IPS-20b (cell line): ENCODE data around the gene LAPTM5.

Source experiments
- H3K27ac ChIP-seq: one replicate; pipeline ENCODE4 v1.5.1; 2013; ENCODE audit warnings: low read length
- H3K27me3 ChIP-seq: 2 replicates; pipeline ENCODE4 v1.6.1; 2013; ENCODE audit warnings: mild to moderate bottlenecking, low read length, inconsistent platforms; ENCODE audit not compliant: insufficient read depth
- H3K36me3 ChIP-seq: 2 replicates; pipeline ENCODE4 v1.6.1; 2013; ENCODE audit warnings: low read depth, mild to moderate bottlenecking, inconsistent platforms, low read length, moderate library complexity; ENCODE audit not compliant: insufficient read depth
- H3K4me1 ChIP-seq: 2 replicates; pipeline ENCODE4 v1.6.1; 2013; ENCODE audit warnings: mild to moderate bottlenecking, control low read depth, inconsistent platforms, low read length, moderate library complexity; ENCODE audit not compliant: insufficient read depth
- H3K4me3 ChIP-seq: 2 replicates; pipeline ENCODE4 v1.5.1; 2013; ENCODE audit warnings: mild to moderate bottlenecking, low read length, inconsistent platforms
- H3K9ac ChIP-seq: 2 replicates; pipeline ENCODE4 v1.6.1; 2013; ENCODE audit warnings: low read depth, mild to moderate bottlenecking, inconsistent platforms, low read length, moderate library complexity
- H3K9me3 ChIP-seq: 2 replicates; pipeline ENCODE4 v1.6.1; 2013; ENCODE audit warnings: mild to moderate bottlenecking, low read depth, low read length, inconsistent platforms; ENCODE audit not compliant: insufficient read depth

The LAPTM5 gene

DNA sequence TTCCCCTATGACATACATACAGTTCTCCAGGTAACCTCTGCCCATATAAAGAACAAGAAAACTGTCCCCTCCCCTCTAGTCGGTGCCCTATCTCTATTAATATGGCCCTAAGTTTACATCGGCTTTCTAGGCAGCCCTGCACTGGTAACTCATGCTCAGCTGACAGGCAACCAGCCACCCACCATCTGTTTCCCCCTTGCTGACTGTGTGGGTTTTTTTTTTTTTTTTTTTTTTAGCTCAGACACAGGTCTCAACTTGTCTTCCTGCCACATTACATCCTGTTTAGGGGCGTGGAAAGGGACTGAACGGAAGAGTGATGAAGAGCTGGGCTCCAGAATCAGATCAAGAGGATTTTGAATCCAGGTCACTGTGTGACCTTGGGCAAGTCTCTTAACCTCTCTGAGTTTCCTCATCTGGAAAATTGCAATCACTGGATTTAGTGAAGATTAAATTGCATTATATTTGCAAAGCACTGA is 14.0 kb downstream of the LAPTM5 start:
- no peaks in the 10 kb centered on the region for H3K36me3 ChIP-seq
- no peaks in the 10 kb centered on the region for H3K4me1 ChIP-seq

GRCh38 chr1:30742963-30743559 is 14.5 kb downstream of the LAPTM5 start:
- Histone ChIP-seq H3K4me1 (no peaks in the 10 kb centered on the region), H3K36me3 (no peaks in the 10 kb centered on the region)

More for the DNA sequence above, 14.0 kb downstream of the LAPTM5 start:
- Histone ChIP-seq H3K27me3 (no peaks in the 10 kb centered on the region), H3K27ac (no peak overlapping the region), H3K4me3 (no peak overlapping the region), H3K9ac (no peak overlapping the region), H3K9me3 (no peaks in the 10 kb centered on the region)

DNA sequence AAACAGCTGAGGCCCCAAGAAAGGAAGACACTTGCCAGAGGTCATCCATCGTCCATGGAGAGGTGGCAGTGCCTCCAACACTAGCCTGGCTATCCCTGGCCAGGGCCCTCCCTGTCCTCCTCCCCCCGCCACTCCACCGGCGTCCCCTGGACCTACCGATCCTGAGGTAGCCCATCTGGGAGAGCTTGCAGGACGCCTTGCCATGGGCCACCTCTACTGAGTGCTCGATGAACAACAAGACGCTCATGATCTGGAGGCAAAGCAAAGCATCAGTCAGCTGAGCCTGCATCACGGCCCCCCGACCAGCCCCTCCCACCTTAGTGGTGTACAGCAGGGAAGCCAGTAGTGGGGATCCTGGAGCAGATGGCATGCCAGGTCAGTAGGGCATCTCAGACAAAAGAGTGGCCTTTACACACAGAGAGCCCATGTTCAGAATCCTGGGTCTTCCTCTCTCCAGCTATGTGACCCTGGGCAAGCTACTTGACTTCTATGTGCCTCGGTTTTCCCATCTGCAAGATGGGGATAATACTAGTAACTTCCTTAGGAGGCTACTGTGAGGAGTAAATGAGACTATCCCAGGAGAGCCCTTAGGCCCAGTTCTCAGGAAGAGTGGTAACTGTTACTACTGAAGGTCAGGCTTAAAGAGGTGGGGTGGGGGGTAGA is 15.1 kb downstream of the LAPTM5 start:
- Histone ChIP-seq H3K4me1 (no peaks in the 10 kb centered on the region), H3K4me3 (no peak overlapping the region), H3K9ac (no peak overlapping the region), H3K27ac (no peak overlapping the region), H3K36me3 (no peaks in the 10 kb centered on the region), H3K9me3 (no peaks in the 10 kb centered on the region), H3K27me3 (no peaks in the 10 kb centered on the region)

More at GRCh38 chr1:30742963-30743559, 14.5 kb downstream of the LAPTM5 start:
- Histone ChIP-seq H3K27ac (no peak overlapping the region), H3K9ac (no peak overlapping the region), H3K9me3 (no peaks in the 10 kb centered on the region), H3K27me3 (no peaks in the 10 kb centered on the region), H3K4me3 (no peak overlapping the region)

DNA sequence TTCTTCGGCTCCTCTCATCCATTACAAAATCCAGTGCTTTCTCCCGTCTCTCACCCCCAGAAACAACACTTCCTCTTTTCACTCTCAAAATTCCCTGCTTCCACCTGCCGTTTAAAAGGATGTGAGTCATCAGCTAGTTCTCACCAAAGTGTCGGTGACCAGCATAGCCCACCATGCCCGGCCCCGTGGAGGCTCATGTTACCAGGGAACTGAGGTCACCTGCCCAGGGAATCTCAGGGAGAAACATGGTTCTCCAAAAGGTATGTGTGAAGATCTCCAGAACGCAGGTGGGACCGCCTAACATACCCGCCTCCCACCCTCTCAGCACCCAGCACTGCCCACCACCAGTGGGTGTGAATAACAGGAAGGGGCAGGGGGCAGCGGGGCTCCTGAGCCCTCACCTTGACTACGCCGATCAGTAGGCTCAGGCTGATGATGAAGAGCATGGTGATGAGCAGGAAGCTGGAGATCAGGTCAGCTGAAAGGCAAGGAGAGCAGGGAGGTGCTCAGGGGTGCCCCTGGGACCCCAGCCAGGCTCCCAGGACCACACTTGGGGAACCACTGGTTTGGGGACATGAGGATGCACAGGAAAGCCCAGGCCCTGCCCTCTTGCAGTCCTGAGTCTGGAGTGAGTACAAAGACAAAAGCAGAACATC is 16.2 kb downstream of the LAPTM5 start:
- Histone ChIP-seq H3K9ac (no peak overlapping the region), H3K36me3 (no peaks in the 10 kb centered on the region), H3K27ac (no peak overlapping the region), H3K4me1 (no peaks in the 10 kb centered on the region), H3K9me3 (no peaks in the 10 kb centered on the region), H3K27me3 (no peaks in the 10 kb centered on the region), H3K4me3 (no peak overlapping the region)

DNA sequence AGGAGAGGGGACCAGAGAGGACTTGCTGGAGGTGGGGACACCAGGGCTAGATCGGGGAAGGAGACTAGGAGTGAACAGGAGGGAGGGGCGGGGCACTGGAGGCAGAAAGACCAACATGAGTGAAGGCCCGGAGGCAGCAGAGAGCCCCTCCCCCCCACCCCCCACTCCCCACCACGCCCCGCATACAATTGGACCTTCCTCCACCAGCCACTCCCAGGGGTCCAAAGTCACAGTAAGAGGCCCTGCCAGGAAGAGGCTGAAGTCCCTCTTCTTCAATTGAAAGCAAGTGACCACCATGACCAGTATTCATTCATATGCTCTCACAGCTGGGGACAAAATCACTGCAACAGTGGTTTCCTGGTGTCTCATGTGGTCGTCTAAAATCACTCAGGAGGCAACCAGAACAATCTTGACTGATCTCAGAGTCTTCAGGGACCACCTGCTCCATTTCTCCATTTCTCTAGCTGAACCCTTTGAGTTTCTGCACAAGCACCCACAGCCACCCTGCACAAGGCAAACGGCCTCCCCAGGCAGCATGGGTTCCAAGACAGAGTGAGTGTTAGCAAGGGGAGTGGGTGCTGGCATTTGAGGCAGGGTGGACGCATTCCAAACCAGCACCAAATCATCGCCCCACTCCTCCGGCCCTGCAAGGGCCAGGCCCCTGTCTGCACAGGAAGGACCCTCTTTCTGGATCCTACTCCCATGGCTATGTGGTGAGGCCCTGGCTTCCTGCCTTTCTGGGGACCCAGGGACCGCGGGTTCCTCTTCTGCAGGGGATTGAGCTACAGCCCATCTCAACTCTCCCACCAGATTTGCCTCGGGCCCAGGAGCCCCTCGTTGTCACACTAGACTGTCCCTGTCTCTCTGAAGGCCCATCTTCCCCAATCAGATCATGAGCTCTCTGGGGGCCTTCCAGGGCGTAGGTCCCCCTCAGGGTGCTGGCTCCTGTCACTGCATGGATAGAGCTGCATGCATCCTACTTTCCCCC is 17.0 kb downstream of the LAPTM5 start:
- Histone ChIP-seq H3K4me3 (no peak overlapping the region), H3K9ac (no peak overlapping the region), H3K27ac (no peak overlapping the region), H3K27me3 (no peaks in the 10 kb centered on the region), H3K4me1 (no peaks in the 10 kb centered on the region), H3K36me3 (no peaks in the 10 kb centered on the region), H3K9me3 (no peaks in the 10 kb centered on the region)

- H3K4me1 ChIP-seq: no peaks in the 10 kb centered on the region
- H3K27me3 ChIP-seq: no peaks in the 10 kb centered on the region
- H3K4me3 ChIP-seq: no peak overlapping the region
- H3K36me3 ChIP-seq: no peaks in the 10 kb centered on the region
- H3K9me3 ChIP-seq: no peaks in the 10 kb centered on the region
- no peak overlapping the region for H3K9ac ChIP-seq
- H3K27ac ChIP-seq: no peak overlapping the region
Measured at GRCh38 chr1:30739601-30740000, 18.0 kb downstream of the LAPTM5 start.

DNA sequence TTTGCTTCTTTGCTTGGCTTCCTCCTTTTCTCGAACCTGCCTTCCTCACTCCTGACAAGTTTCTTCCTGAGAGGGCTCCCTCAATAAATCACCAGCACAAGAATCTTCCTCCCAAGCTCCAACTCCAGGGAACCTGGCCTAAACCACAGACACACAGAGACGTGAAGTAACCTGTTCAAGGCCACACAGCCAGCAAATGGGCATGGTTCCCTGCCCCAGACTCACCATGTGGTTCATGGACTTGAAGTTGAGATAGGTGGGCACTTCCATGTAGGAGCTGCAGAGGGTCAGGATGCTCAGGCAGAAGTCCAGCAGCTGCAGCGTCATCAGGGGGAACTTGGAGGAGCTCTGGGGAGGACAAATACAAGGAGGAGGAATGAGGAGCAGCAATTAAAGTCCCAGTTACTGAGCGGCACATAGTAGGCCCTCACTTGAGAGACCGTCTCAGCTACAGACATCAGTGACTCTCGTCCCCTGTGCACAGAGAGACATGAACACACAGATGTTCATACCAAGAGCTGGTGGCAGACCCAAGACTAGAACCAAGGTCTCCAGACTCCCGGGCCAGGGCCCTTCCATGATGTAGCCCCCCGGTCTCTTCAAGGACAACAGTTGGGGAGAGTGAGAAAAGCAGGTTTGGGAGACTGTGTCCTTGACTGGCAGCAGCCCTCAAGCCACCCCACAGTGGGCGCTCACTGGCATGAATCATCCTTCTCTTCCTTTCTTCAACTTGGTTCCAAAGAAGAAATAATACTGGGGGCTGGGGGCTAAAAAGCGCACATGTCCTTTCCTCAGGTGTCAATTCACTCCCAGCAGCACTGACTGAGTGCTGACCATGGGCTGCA is 18.6 kb downstream of the LAPTM5 start:
- Histone ChIP-seq H3K4me3 (no peak overlapping the region), H3K9ac (no peak overlapping the region), H3K36me3 (no peaks in the 10 kb centered on the region), H3K9me3 (no peaks in the 10 kb centered on the region), H3K27ac (no peak overlapping the region), H3K4me1 (no peaks in the 10 kb centered on the region), H3K27me3 (no peaks in the 10 kb centered on the region)

DNA sequence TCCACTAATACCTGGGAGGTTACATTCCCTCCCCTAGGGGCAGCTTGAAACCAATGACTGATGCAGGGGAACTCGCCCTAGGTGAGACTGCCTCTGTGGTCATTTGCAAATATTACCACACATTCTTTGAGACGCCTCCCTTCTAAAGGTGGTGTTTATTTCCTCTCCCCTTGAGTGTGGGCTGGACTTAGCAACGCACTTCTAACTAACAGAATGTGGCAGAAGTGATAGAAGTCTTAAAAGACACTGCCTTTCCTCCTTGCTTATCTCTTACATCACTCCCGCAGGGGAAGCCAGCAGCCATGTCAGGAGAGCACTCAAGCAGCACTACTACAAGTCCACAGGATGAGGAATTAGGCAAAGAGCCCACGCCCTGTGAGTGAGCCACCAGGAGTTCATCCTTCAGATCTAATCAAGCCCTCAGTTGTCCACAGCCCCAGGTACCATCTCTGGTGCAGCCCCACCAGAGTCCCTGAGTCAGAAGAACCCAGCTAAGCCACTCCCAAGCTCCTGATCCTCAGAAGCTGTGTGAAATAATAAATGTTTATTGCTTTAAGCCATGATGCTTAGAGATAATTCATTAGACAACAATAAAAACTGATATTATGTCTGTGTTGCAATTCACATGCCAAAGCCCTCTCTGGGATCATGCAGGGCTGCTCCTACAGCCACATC is 19.4 kb downstream of the LAPTM5 start:
- H3K36me3 ChIP-seq: no peaks in the 10 kb centered on the region
- H3K4me3 ChIP-seq: no peak overlapping the region
- H3K27ac ChIP-seq: no peak overlapping the region
- no peak overlapping the region for H3K9ac ChIP-seq
- no peaks in the 10 kb centered on the region for H3K27me3 ChIP-seq
- H3K4me1 ChIP-seq: no peaks in the 10 kb centered on the region
- no peaks in the 10 kb centered on the region for H3K9me3 ChIP-seq

DNA sequence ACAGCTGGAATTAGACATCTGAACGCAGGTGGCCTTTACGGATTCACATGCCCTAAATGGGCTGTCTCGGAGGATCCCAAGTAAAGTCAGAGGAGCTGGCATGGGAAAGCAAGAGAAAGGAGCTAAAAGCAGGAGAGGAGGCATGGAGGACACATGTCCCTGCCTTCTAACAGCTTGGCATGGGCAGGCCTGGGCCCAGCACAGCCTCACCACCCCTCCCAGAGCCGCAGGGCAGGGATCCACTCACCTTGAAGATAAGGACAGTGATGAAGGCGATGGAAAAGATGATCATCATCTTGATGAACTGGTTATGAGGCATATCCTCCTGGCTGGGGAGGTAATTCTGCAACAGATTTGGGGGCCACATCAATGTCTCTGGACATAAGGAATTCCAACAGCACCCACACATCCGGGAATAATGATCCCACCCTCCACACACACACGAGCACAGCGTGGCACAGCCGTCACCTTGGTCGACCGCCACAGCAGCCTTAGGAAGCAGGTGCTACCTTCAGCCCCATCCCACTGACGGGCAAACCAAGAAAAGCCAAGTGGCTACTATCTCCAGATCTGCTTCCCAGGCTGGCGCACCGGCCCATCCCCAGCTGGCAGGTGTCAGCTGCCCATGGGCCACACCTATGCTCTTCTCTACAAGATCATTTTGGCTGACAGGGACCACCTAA is 20.1 kb downstream of the LAPTM5 start:
- H3K4me1 ChIP-seq: no peaks in the 10 kb centered on the region
- H3K9ac ChIP-seq: no peak overlapping the region
- no peaks in the 10 kb centered on the region for H3K9me3 ChIP-seq
- H3K36me3 ChIP-seq: no peaks in the 10 kb centered on the region
- no peaks in the 10 kb centered on the region for H3K27me3 ChIP-seq
- no peak overlapping the region for H3K4me3 ChIP-seq
- no peak overlapping the region for H3K27ac ChIP-seq
